Measurements from ENCODE around the gene ANKRD45.
"Not testable (repeated sequence)": the region's sequence is repeated elsewhere in the genome, so short reads cannot be mapped to it uniquely, and the experiment has no call there.

ANKRD45 gene

GRCh38 chr1:173590557-173590956 is 79.1 kb downstream of the ANKRD45 start:
- no peak overlapping the region for H3K4me3 ChIP-seq (ENCODE audit: low read length)
- no peak for DNase-seq (ENCODE audit: low read depth, low spot score)

DNA sequence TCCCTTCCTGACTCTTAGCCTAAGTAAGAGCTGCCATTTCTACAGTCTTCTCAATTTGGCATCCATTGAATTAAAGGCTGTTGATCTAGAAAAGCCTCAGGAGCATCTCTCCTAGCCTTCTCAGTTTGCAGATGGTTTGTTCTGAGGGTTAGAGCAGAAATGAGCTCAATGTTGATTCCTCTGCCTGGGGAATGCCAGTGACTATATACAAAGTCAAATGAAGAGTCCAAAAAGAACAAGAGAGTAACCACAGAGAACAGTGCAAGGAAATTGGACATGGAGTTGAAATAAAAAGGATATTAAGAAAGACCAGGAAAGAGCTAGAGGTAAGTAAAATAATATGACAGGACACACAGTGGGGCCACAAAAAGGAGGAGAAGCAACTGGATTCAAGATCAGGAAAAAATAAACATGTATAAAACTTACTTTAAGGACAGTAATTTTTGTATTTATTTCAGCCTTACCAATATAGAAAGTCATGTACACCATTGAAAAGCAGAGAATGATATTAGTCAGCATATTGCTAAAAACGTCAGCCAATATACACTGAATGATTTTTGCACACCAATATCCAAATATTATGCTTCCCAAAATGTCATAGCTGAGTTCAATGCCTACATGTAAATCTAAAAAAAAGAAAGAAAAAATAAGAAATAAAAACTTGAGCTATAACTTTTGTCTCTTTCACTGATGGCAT is 88.1 kb downstream of the ANKRD45 start:
- no peak for DNase-seq (ENCODE audit: low read depth, low spot score)
- no peak overlapping the region for H3K4me3 ChIP-seq (ENCODE audit: low read length)

- no peak overlapping the region for H3K4me3 ChIP-seq (ENCODE audit: low read length)
- no peak for DNase-seq (ENCODE audit: low read depth, low spot score)
Measured at GRCh38 chr1:173580658-173581057, 89.0 kb downstream of the ANKRD45 start.

GRCh38 chr1:173580071-173580470 is 89.6 kb downstream of the ANKRD45 start:
- no peak overlapping the region for H3K4me3 ChIP-seq (ENCODE audit: low read length)
- DNase-seq (ENCODE audit: low read depth, low spot score): no peak

DNA sequence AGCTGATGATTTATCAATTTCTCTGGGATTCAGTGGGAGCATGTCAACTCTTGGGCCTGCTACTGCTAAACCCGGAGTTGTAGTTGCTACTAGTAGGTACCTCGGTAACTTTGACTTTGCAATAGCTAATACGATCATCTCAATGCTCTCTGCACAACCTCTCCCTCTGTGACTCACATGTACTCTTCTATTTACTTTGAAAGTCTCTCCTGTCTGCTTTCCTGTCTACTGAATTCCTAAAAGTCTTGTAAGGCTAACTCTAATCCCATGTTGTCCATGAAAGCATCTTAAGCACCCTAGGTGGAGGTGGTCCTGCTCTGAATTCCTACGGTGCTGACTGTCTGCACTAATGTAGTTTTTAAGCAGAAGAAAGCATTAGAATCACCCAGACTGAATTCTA is 96.1 kb downstream of the ANKRD45 start:
- no peak overlapping the region for H3K4me3 ChIP-seq (ENCODE audit: low read length)
- no peak for DNase-seq (ENCODE audit: low read depth, low spot score)

- no peak for DNase-seq (ENCODE audit: low read depth, low spot score)
- H3K4me3 ChIP-seq (ENCODE audit: low read length): no peak overlapping the region
Measured at GRCh38 chr1:173572201-173572873, 97.3 kb downstream of the ANKRD45 start.

DNA sequence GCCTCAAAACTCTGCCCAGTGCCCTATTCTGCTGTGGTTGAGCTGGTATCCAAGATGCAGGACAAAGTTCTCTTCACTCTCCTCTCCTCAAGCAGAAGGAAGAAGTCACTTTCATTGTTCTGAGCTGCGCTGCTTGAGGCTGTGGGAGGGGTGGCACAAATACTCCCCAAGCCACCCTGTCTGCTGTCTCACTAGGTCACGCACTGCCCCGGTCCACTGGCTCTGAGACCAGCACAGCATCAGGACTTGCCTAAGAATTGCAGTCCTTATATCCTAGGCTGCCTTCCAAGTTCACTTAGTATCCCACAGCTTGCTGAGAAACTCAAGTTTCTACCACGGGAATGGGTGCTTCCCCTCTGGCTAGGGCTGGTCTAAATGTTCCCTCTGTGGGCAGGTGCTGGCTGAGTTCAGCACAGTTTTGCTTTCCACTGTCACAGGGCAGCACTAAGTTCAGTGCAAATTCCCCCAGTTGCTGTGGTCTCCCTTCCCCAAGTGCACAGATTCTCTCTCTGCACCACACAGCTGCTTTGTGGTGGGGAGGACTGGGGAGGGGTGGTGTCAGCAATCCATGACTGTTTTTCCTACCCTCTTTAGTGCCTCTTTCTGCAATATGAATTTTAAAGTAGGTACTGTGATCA is 99.2 kb downstream of the ANKRD45 start:
- peak; percentile 15 for DNase-seq (ENCODE audit: low read depth, low spot score)
- no peak overlapping the region for H3K4me3 ChIP-seq (ENCODE audit: low read length)

- no peak for DNase-seq (ENCODE audit: low read depth, low spot score)
- H3K4me3 ChIP-seq (ENCODE audit: low read length): no peak overlapping the region
Measured at GRCh38 chr1:173568483-173568882, 101.2 kb downstream of the ANKRD45 start.

- not testable (repeated sequence) for DNase-seq (ENCODE audit: low read depth, low spot score); H3K4me3 ChIP-seq (ENCODE audit: low read length)
Measured at GRCh38 chr1:173563846-173564245, 105.8 kb downstream of the ANKRD45 start.

- no peak overlapping the region for H3K4me3 ChIP-seq (ENCODE audit: low read length)
- DNase-seq (ENCODE audit: low read depth, low spot score): no peak
Measured at GRCh38 chr1:173562813-173563212, 106.8 kb downstream of the ANKRD45 start.

- no peak overlapping the region for H3K4me3 ChIP-seq (ENCODE audit: low read length)
- no peak for DNase-seq (ENCODE audit: low read depth, low spot score)
Measured at GRCh38 chr1:173561263-173561662, 108.4 kb downstream of the ANKRD45 start.

DNA sequence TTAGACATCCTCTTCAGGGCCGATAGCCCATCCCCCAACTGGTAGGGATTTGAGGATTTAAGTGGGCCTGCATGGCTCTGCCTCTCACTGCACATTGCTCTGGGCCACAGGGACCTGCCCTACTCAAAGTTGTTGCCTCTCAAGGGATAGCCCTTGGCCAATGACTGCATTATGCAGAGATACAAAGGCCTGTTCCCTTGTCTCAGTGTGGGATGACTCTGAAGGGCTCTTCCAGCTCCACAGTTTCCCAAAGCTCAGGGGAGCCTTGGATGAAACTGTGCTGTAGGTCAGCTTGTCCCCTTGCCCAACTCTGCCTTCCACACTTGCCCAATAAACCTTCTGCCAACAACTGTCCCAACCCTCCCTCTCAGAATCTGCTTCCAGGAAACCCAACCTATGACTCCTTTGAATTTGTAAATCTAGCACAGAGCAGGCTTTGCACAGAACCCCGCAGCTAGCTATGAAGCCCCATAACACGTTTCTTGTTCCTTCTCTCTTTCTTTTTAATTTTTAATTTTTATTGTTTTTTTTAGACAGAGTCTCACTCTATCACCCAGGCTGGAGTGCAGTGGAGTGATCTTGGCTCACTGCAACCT is 109.3 kb downstream of the ANKRD45 start:
- H3K4me3 ChIP-seq (ENCODE audit: low read length): no peak overlapping the region
- DNase-seq (ENCODE audit: low read depth, low spot score): no peak
